Stimulated activated CD8-positive, alpha-beta memory T cell treated with anti-CD3 and anti-CD28 coated beads, Interleukin-7, amount 100 ng/mL, for 1 hour (primary cell): ENCODE measurements around the gene FBXL13.
"Not testable (repeated sequence)": the region's sequence is repeated elsewhere in the genome, so short reads cannot be mapped to it uniquely, and the experiment has no call there.

Experiments used
- DNase-seq, 2 donors: peaks; one replicate each; pipeline ENCODE4 v3.0.0-alpha.2; 2020; ENCODE audit warnings: low read depth in 2 of 2

Gene FBXL13

GRCh38 chr7:103079836-103080235 is 5.2 kb upstream of the FBXL13 start:
- no peak for DNase-seq

GRCh38 chr7:103078226-103078625 is 3.6 kb upstream of the FBXL13 start:
- not testable (repeated sequence) for DNase-seq

- no peak for DNase-seq
Measured at GRCh38 chr7:103077318-103077717, 2.7 kb upstream of the FBXL13 start.

GRCh38 chr7:103076764-103077163 is 2.2 kb upstream of the FBXL13 start:
- no peak for DNase-seq

GRCh38 chr7:103075337-103075918 is 832 bp upstream of the FBXL13 start:
- DNase-seq, result peak; percentile 31 to 37

GRCh38 chr7:103073989-103074518 is 542 bp downstream of the FBXL13 start:
- no peak for DNase-seq

- DNase-seq, result no peak
Measured at GRCh38 chr7:103071000-103071399, 3.6 kb downstream of the FBXL13 start.

GRCh38 chr7:103068414-103069403 is 5.9 kb downstream of the FBXL13 start:
- DNase-seq, result no peak

- peak in 1 of 2 donors; percentile 23 for DNase-seq
Measured at GRCh38 chr7:103065667-103066066, 8.9 kb downstream of the FBXL13 start.

GRCh38 chr7:103063895-103064294 is 10.7 kb downstream of the FBXL13 start:
- no peak for DNase-seq

- DNase-seq, result no peak
Measured at GRCh38 chr7:103059471-103059870, 15.1 kb downstream of the FBXL13 start.

- no peak for DNase-seq
Measured at GRCh38 chr7:103058122-103058521, 16.5 kb downstream of the FBXL13 start.

GRCh38 chr7:103056006-103056405 is 18.6 kb downstream of the FBXL13 start:
- not testable (repeated sequence) for DNase-seq

GRCh38 chr7:103051519-103051918 is 23.1 kb downstream of the FBXL13 start:
- DNase-seq, result no peak

- DNase-seq, result no peak
Measured at GRCh38 chr7:103048833-103049232, 25.8 kb downstream of the FBXL13 start.

GRCh38 chr7:103041815-103042214 is 32.8 kb downstream of the FBXL13 start:
- DNase-seq, result not testable (repeated sequence)

GRCh38 chr7:103037823-103038739 is 36.5 kb downstream of the FBXL13 start:
- not testable (repeated sequence) for DNase-seq

GRCh38 chr7:103037476-103037822 is 37.1 kb downstream of the FBXL13 start:
- no peak for DNase-seq

GRCh38 chr7:103034318-103034717 is 40.3 kb downstream of the FBXL13 start:
- DNase-seq, result not testable (repeated sequence)

- no peak for DNase-seq
Measured at GRCh38 chr7:103031781-103032180, 42.8 kb downstream of the FBXL13 start.

GRCh38 chr7:103031024-103031423 is 43.6 kb downstream of the FBXL13 start:
- no peak for DNase-seq

- no peak for DNase-seq
Measured at GRCh38 chr7:103025341-103025740, 49.3 kb downstream of the FBXL13 start.
